Endothelial cell of umbilical vein (primary cell): Measurements from ENCODE around the gene MRPL27. TPM values are rescaled to one million over a fixed set of nuclear protein-coding genes. Genes with fewer than 3 reads are reported as not detected.

Source experiments
- BruUV-seq: library from RNA; stranded (reverse); fragments of 400-500 nt; replicated peaks from 2 replicates; lab custom pipeline; 2021; lab: Mats Ljungman, UMichigan
- CTCF ChIA-PET: fragments of 300-600, 350-600 bp; sonication (Branson Sonifier 250); formaldehyde crosslinking; loops from one replicate; lab custom pipeline; 2021; ENCODE audit warnings: antibody characterized with exemption, inconsistent platforms; lab: Charles Lee
- POLR2A ChIA-PET: fragments of 300-600, 350-600 bp; sonication (Branson Sonifier 250); formaldehyde crosslinking; loops from one replicate; lab custom pipeline; 2021; ENCODE audit warnings: antibody characterized with exemption, inconsistent platforms; lab: Charles Lee
- DNase-seq: peaks from one replicate; pipeline ENCODE4 v3.0.0-alpha.2; 2011; ENCODE audit warnings: low read depth, low spot score
- FAIRE-seq: peaks from 2 replicates; lab custom pipeline; 2011; peaks lifted over from hg19 to GRCh38; lab: Jason Lieb, UNC
- H2AFZ ChIP-seq: 2 replicates; pipeline ENCODE4 v1.6.0; 2012; ENCODE audit warnings: low read depth, low read length, control low read depth, inconsistent platforms
- H3K27ac ChIP-seq: 2 replicates; pipeline ENCODE4 v1.5.1; 2011; ENCODE audit warnings: low read depth, mild to moderate bottlenecking, control low read depth, low read length, moderate library complexity; ENCODE audit not compliant: insufficient read depth
- H3K27me3 ChIP-seq, 2 experiments: 2 replicates each; pipeline versions ENCODE4 v1.6.0 to v1.6.1; 2011; ENCODE audit warnings: low read length in 2 of 2, mixed read lengths in 1 of 2; ENCODE audit not compliant: control insufficient read depth in 2 of 2, insufficient read depth in 2 of 2
- H3K36me3 ChIP-seq, 2 experiments: 2 replicates in 1 of 2; 3 replicates in 1 of 2; pipeline ENCODE4 v1.5.1; 2011; ENCODE audit warnings: low read length in 2 of 2, mild to moderate bottlenecking in 1 of 2, moderate library complexity in 1 of 2; ENCODE audit not compliant: control insufficient read depth in 2 of 2, insufficient read depth in 2 of 2; ENCODE audit errors: extremely low read depth in 1 of 2
- H3K4me1 ChIP-seq: 3 replicates; pipeline ENCODE4 v1.5.1; 2011; ENCODE audit warnings: mild to moderate bottlenecking, low read length; ENCODE audit not compliant: control insufficient read depth, insufficient read depth; ENCODE audit errors: extremely low read depth
- H3K4me2 ChIP-seq: 2 replicates; pipeline ENCODE4 v1.6.1; 2011; ENCODE audit warnings: low read length, control low read depth, mixed read lengths; ENCODE audit not compliant: insufficient read depth
- H3K4me3 ChIP-seq, 3 experiments: fragments of 200-600 bp in 1 of 3; sonication (generic), shearing (Covaris generic) in 1 of 3; replicated peaks in 1 of 3; 2 replicates each; pipeline ENCODE4 v1.5.1; 2011 to 2016; ENCODE audit warnings: control low read depth in 3 of 3, low read length in 3 of 3, mild to moderate bottlenecking in 2 of 3, inconsistent platforms in 1 of 3, low read depth in 1 of 3, moderate library complexity in 1 of 3; ENCODE audit not compliant: insufficient read depth in 1 of 3
- H3K79me2 ChIP-seq: 2 replicates; pipeline ENCODE4 v1.6.0; 2012; ENCODE audit warnings: low read length, inconsistent platforms; ENCODE audit not compliant: control insufficient read depth, insufficient read depth
- H3K9ac ChIP-seq: replicated peaks from 2 replicates; pipeline ENCODE3; 2011; ENCODE audit warnings: low read length, control low read depth; ENCODE audit not compliant: insufficient read depth; ENCODE audit errors: extremely low read depth
- H3K9me1 ChIP-seq: replicated peaks from 3 replicates; pipeline ENCODE4 v1.6.0; 2011; ENCODE audit warnings: mild to moderate bottlenecking, low read length; ENCODE audit not compliant: control insufficient read depth, insufficient read depth; ENCODE audit errors: extremely low read depth
- H3K9me3 ChIP-seq: replicated peaks from 2 replicates; pipeline ENCODE4 v1.5.1; 2012; ENCODE audit warnings: low read length, inconsistent platforms; ENCODE audit not compliant: control insufficient read depth, insufficient read depth
- H4K20me1 ChIP-seq: replicated peaks from 2 replicates; pipeline ENCODE3; 2011; ENCODE audit warnings: mild to moderate bottlenecking, low read length; ENCODE audit not compliant: control insufficient read depth, insufficient read depth; ENCODE audit errors: extremely low read depth
- EZH2 ChIP-seq: IDR thresholded peaks from 2 replicates; pipeline ENCODE4 v1.6.1; 2012; ENCODE audit warnings: borderline replicate concordance, low read depth, mild to moderate bottlenecking, moderate library complexity, low read length, inconsistent platforms; ENCODE audit not compliant: severe bottlenecking
- GATA2 ChIP-seq: IDR thresholded peaks from 2 replicates; pipeline ENCODE4 v1.7.0; 2011; ENCODE audit warnings: low read depth, mild to moderate bottlenecking, moderate library complexity, mixed read lengths, low read length; ENCODE audit not compliant: insufficient read length, insufficient read depth
- JUN ChIP-seq: IDR thresholded peaks from 2 replicates; pipeline ENCODE4 v1.6.1; 2011; ENCODE audit warnings: borderline replicate concordance, low read depth; ENCODE audit not compliant: insufficient read length, insufficient read depth
- POLR2A ChIP-seq: IDR thresholded peaks from 2 replicates; pipeline ENCODE4 v1.6.1; 2012; ENCODE audit warnings: low read depth, mild to moderate bottlenecking, control low read depth, low read length
- dilution Hi-C: fragments of 300-500 bp; cut with MboI; formaldehyde crosslinking; loops from one replicate; pipeline ENCODE4 v1.15.0; 2019; ENCODE audit warnings: low sequenced_read_pairs; ENCODE audit not compliant: extremely low pct_ligation_motif_present
- intact Hi-C: fragments of 100-400 bp; cut with micrococcal nuclease; formaldehyde crosslinking; loops from one replicate; pipeline ENCODE4 v1.10.0; 2022
- polyA plus RNA-seq, 4 experiments: library from polyadenylated mRNA; depleted of rRNA in 3 of 4; stranded (reverse) in 3 of 4; unstranded in 1 of 4; fragments of >200 nt; gene quantifications; 2 replicates each; pipeline versions ENCODE4 v1.2.1 to v1.2.3, GENCODE V29; 2011 to 2012; ENCODE audit warnings: missing spikeins in 1 of 4
- total RNA-seq: library from RNA; stranded (reverse); gene quantifications from 2 replicates; pipeline ENCODE4 v1.2.3, GENCODE V29; 2021
- TF ChIP-seq, protein P1 (sequence below), 2 donors: IDR thresholded peaks; 1 replicate in 1 of 2; 2 replicates in 1 of 2; pipeline ENCODE4 v1.5.1; 2011; ENCODE audit warnings: low read length in 2 of 2, mild to moderate bottlenecking in 2 of 2, moderate library complexity in 2 of 2, control low read depth in 1 of 2, inconsistent platforms in 1 of 2, low read depth in 1 of 2; ENCODE audit not compliant: insufficient read depth in 1 of 2; ENCODE audit errors: extremely low read depth in 1 of 2
- TF ChIP-seq, protein P2 (sequence below): IDR thresholded peaks from 2 replicates; pipeline ENCODE4 v1.6.1; 2011; ENCODE audit not compliant: insufficient read depth, insufficient read length

The MRPL27 gene
- total and polyA plus RNA-seq, 2 donors (not counting 3 experiments of a cell fraction or from before 2014, with no cell fraction given): 76.2 to 158 TPM

DNA sequence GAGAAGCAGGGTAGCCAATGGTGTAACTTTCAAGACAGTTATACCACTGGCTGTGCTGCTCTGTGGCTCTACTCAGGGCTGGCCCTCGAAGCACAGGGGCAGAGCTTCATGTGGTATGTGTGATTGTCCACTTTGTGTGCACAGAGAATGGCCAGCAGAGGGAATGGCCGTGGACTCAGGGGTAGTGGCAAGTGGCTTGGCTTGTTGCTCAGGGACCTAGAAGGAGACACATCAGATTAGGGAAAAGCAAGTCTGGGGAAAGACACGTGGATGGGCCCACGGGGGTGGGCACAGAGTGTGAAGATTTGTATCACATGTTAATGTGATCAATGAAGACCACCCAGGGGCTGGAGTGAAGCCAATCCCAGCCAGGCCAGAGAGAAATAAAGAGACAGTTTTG, 47.1 kb downstream of the MRPL27 start:
- no TSS peak for BruUV-seq
- CTCF ChIA-PET: no interaction called here
- Histone ChIP-seq H3K79me2 (no peaks in the 10 kb centered on the region), H3K4me2 (no peak overlapping the region), H3K9me3 (no peaks in the 10 kb centered on the region), H3K27ac (no peak overlapping the region), H2AFZ (no peak overlapping the region), H3K4me1 (no peaks in the 10 kb centered on the region), H3K36me3 (no peaks in the 10 kb centered on the region), H3K9ac (no peak overlapping the region), H3K4me3 (no peak overlapping the region), H4K20me1 (no peaks in the 10 kb centered on the region), H3K9me1 (no peaks in the 10 kb centered on the region), H3K27me3 (peaks cover 0 to 3% of the 10 kb centered on the region in 2 experiments)
- FAIRE-seq (no peak), DNase-seq (no peak)
- intact Hi-C loops: no loop called here
- TF ChIP-seq JUN (no peak), POLR2A (no peak), GATA2 (no peak), EZH2 (no peak)
- TF ChIP-seq, protein P1, sequence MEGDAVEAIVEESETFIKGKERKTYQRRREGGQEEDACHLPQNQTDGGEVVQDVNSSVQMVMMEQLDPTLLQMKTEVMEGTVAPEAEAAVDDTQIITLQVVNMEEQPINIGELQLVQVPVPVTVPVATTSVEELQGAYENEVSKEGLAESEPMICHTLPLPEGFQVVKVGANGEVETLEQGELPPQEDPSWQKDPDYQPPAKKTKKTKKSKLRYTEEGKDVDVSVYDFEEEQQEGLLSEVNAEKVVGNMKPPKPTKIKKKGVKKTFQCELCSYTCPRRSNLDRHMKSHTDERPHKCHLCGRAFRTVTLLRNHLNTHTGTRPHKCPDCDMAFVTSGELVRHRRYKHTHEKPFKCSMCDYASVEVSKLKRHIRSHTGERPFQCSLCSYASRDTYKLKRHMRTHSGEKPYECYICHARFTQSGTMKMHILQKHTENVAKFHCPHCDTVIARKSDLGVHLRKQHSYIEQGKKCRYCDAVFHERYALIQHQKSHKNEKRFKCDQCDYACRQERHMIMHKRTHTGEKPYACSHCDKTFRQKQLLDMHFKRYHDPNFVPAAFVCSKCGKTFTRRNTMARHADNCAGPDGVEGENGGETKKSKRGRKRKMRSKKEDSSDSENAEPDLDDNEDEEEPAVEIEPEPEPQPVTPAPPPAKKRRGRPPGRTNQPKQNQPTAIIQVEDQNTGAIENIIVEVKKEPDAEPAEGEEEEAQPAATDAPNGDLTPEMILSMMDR (IDR thresholded peaks at IDR 0.05; ENCODE audit: extremely low read depth in 1 of 2, insufficient read depth in 1 of 2, low read depth in 1 of 2, low read length in 2 of 2): no peak
- TF ChIP-seq, protein P2, sequence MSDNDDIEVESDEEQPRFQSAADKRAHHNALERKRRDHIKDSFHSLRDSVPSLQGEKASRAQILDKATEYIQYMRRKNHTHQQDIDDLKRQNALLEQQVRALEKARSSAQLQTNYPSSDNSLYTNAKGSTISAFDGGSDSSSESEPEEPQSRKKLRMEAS: no peak
- POLR2A ChIA-PET: no interaction called here
- dilution Hi-C loops: no loop called here
